HepG2 (cell line): ENCODE data around the gene PDIA6. TPM values are rescaled to one million over a fixed set of nuclear protein-coding genes. Genes with fewer than 3 reads are reported as not detected.

ENCODE experiments used
- BORCS8-MEF2B ChIP-seq: sonication (generic); formaldehyde crosslinking; IDR thresholded peaks from 2 replicates; pipeline ENCODE4 v1.8.0; 2022; ENCODE audit warnings: mild to moderate bottlenecking, missing genetic modification reagents
- GATA4 ChIP-seq: sonication (generic); IDR thresholded peaks from 2 replicates; pipeline ENCODE4 v1.6.1; 2016; ENCODE audit warnings: antibody characterized with exemption, low read depth, borderline replicate concordance
- IRF2 ChIP-seq: IDR thresholded peaks from 2 replicates; pipeline ENCODE4 v1.6.1; 2018; ENCODE audit warnings: missing genetic modification reagents, missing compliant biosample characterization
- KDM5B ChIP-seq: sonication (generic); formaldehyde crosslinking; IDR thresholded peaks from 2 replicates; pipeline ENCODE4 v1.4.0; 2020; ENCODE audit warnings: missing genetic modification reagents, mild to moderate bottlenecking, borderline replicate concordance
- RFX3 ChIP-seq: IDR thresholded peaks from 2 replicates; pipeline ENCODE4 v1.6.1; 2016; ENCODE audit warnings: missing biosample characterization, missing genetic modification reagents
- SETDB1 ChIP-seq: sonication (generic); formaldehyde crosslinking; IDR thresholded peaks from 2 replicates; pipeline ENCODE4 v1.5.1; 2020; ENCODE audit warnings: missing genetic modification reagents, mild to moderate bottlenecking, borderline replicate concordance
- SRSF4 ChIP-seq: fragments of 200-400 bp; formaldehyde crosslinking; IDR thresholded peaks from one replicate; pipeline ENCODE4 v1.6.1; 2018; ENCODE audit warnings: mild to moderate bottlenecking, low read depth, low read length, moderate library complexity; ENCODE audit not compliant: poor library complexity, severe bottlenecking
- TAF1 ChIP-seq: sonication (generic); formaldehyde crosslinking; IDR thresholded peaks from 2 replicates; pipeline ENCODE4 v1.4.0; 2020; ENCODE audit warnings: missing genetic modification reagents
- ZNF136 ChIP-seq: sonication (generic); formaldehyde crosslinking; IDR thresholded peaks from 2 replicates; pipeline ENCODE4 v1.8.1; 2022; ENCODE audit warnings: low read depth, mild to moderate bottlenecking, moderate library complexity, missing genetic modification reagents
- ZNF235 ChIP-seq: sonication (generic); formaldehyde crosslinking; IDR thresholded peaks from 2 replicates; pipeline ENCODE4 v1.8.1; 2023; ENCODE audit warnings: mild to moderate bottlenecking, missing genetic modification reagents, borderline replicate concordance
- ZNF350 ChIP-seq: sonication (generic); formaldehyde crosslinking; IDR thresholded peaks from 2 replicates; pipeline ENCODE4 v1.4.0; 2020; ENCODE audit warnings: mild to moderate bottlenecking, low read depth, missing genetic modification reagents, borderline replicate concordance
- ZNF776 ChIP-seq: sonication (generic); formaldehyde crosslinking; IDR thresholded peaks from 2 replicates; pipeline ENCODE4 v1.4.0; 2020; ENCODE audit warnings: mild to moderate bottlenecking, missing genetic modification reagents
- ZNF841 ChIP-seq: sonication (generic); formaldehyde crosslinking; IDR thresholded peaks from 2 replicates; pipeline ENCODE4 v1.8.1; 2023; ENCODE audit warnings: missing genetic modification reagents, borderline replicate concordance
- ZNF879 ChIP-seq: sonication (generic); formaldehyde crosslinking; IDR thresholded peaks from 2 replicates; pipeline ENCODE4 v1.8.1; 2023; ENCODE audit warnings: missing genetic modification reagents
- polyA plus RNA-seq, 8 experiments: library from polyadenylated mRNA; depleted of rRNA in 3 of 8; stranded (reverse) in 7 of 8; unstranded in 1 of 8; fragments of >200 nt; fragmentation: Illumina TruSeq in 4 of 8; extraction: Trizol in 4 of 8; gene quantifications; 2 replicates each; pipeline versions ENCODE4 v1.2.1 to v1.2.3, GENCODE V29; 2011 to 2016; ENCODE audit warnings: low read depth in 4 of 8, missing spikeins in 1 of 8, mixed read lengths in 1 of 8; ENCODE audit not compliant: insufficient read depth in 1 of 8
- total RNA-seq, 5 experiments: library from RNA; depleted of rRNA; stranded (reverse); fragments of >200 nt; fragmentation: Illumina TruSeq; extraction: Trizol; gene quantifications; 2 replicates each; pipeline ENCODE4 v1.2.3, GENCODE V29; 2016; ENCODE audit warnings: low read depth in 1 of 5

The PDIA6 gene
- total and polyA plus RNA-seq, 2 of the 13 experiments (the other 11 are each of a cell fraction or from before 2014, with no cell fraction given): 586 to 642 TPM

- TF ChIP-seq ZNF776 (CRISPR knock-in tag) (0 out of 2 replicates have a peak, but pooled peaks have one; percentile 38), RFX3 (CRISPR knock-in tag) (no peak), IRF2 (CRISPR knock-in tag) (peak; percentile 16; the same call in 1 of the 2 replicates), KDM5B (CRISPR knock-in tag) (peak; percentile 68; the same call in 1 of the 2 replicates), SRSF4 (no peak), TAF1 (CRISPR knock-in tag) (peak; percentile 37; the same call in 1 of the 2 replicates), ZNF235 (CRISPR knock-in tag) (peak; percentile 80; the same call in 1 of the 2 replicates), ZNF136 (CRISPR knock-in tag) (no peak), ZNF350 (CRISPR knock-in tag) (0 out of 2 replicates have a peak, but pooled peaks have one; percentile 30), ZNF879 (CRISPR knock-in tag) (no peak), ZNF841 (CRISPR knock-in tag) (no peak), SETDB1 (CRISPR knock-in tag) (0 out of 2 replicates have a peak, but pooled peaks have one; percentile 27), BORCS8-MEF2B (CRISPR knock-in tag) (no peak), GATA4 (no peak)
These were observed 2.2 kb upstream of the PDIA6 start (continued) for GRCh38 chr2:10814571-10815331.
